Breast epithelium (tissue), 3 donors: Measurements from ENCODE around the gene WTAP.

Source experiments
- POLR2A ChIP-seq: fragments of 450-650 bp; IDR thresholded peaks from one replicate; pipeline ENCODE4 v1.6.1; 2016; ENCODE audit warnings: antibody characterized with exemption, mild to moderate bottlenecking, moderate library complexity
- TF ChIP-seq, protein P1 (sequence below), 3 donors: fragments of 450-650 bp; IDR thresholded peaks; one replicate each; pipeline ENCODE4 v1.5.1; 2016 to 2017; ENCODE audit warnings: antibody characterized with exemption in 3 of 3, mild to moderate bottlenecking in 3 of 3, moderate library complexity in 3 of 3

GRCh38 chr6:159713984-159714383, 13.3 kb upstream of the WTAP start:
- TF ChIP-seq, protein P1, sequence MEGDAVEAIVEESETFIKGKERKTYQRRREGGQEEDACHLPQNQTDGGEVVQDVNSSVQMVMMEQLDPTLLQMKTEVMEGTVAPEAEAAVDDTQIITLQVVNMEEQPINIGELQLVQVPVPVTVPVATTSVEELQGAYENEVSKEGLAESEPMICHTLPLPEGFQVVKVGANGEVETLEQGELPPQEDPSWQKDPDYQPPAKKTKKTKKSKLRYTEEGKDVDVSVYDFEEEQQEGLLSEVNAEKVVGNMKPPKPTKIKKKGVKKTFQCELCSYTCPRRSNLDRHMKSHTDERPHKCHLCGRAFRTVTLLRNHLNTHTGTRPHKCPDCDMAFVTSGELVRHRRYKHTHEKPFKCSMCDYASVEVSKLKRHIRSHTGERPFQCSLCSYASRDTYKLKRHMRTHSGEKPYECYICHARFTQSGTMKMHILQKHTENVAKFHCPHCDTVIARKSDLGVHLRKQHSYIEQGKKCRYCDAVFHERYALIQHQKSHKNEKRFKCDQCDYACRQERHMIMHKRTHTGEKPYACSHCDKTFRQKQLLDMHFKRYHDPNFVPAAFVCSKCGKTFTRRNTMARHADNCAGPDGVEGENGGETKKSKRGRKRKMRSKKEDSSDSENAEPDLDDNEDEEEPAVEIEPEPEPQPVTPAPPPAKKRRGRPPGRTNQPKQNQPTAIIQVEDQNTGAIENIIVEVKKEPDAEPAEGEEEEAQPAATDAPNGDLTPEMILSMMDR (IDR thresholded peaks at IDR 0.05) = no peak
- TF ChIP-seq POLR2A = no peak
